ENCODE measurements around the gene MRTO4.
"Not testable (repeated sequence)": the region's sequence is repeated elsewhere in the genome, so short reads cannot be mapped to it uniquely, and the experiment has no call there.

MRTO4 gene
- 53.1 to 273 reads per million in 2 experiments for total RNA-seq

- peak; percentile 85 for DNase-seq (ENCODE audit: low read depth)
Measured at GRCh38 chr1:19251305-19252196, at the start of gene MRTO4, which contains the start of gene EMC1. Gene MRTO4 (plus strand): TSS chr1:19251805. CDS start chr1:19251836, 31 bp downstream. Gene EMC1 (minus strand): TSS chr1:19251524. CDS start chr1:19251509, 15 bp downstream.

GRCh38 chr1:19202396-19202795 is 49.2 kb upstream of the MRTO4 start:
- DNase-seq (ENCODE audit: low read depth): no peak

GRCh38 chr1:19203440-19203839 is 48.2 kb upstream of the MRTO4 start:
- no peak for DNase-seq (ENCODE audit: low read depth)

GRCh38 chr1:19204446-19205266 is 46.9 kb upstream of the MRTO4 start:
- DNase-seq (ENCODE audit: low read depth): no peak

GRCh38 chr1:19205403-19205802 is 46.2 kb upstream of the MRTO4 start:
- no peak for DNase-seq (ENCODE audit: low read depth)

GRCh38 chr1:19205845-19206244 is 45.8 kb upstream of the MRTO4 start:
- no peak for DNase-seq (ENCODE audit: low read depth)

- DNase-seq (ENCODE audit: low read depth): no peak
Measured at GRCh38 chr1:19206947-19207346, 44.7 kb upstream of the MRTO4 start.

GRCh38 chr1:19208710-19209438 is 42.7 kb upstream of the MRTO4 start:
- DNase-seq (ENCODE audit: low read depth): no peak

GRCh38 chr1:19209439-19209989 is 42.1 kb upstream of the MRTO4 start:
- no peak for DNase-seq (ENCODE audit: low read depth)

GRCh38 chr1:19209990-19210771 is 41.4 kb upstream of the MRTO4 start, which contains the start of gene UBR4:
Gene UBR4 (minus strand): TSS chr1:19210266. CDS start chr1:19210248, 18 bp downstream.
- peak; percentile 96 for DNase-seq (ENCODE audit: low read depth)

- DNase-seq (ENCODE audit: low read depth): no peak
Measured at GRCh38 chr1:19210772-19211549, 40.6 kb upstream of the MRTO4 start.

- DNase-seq (ENCODE audit: low read depth): no peak
Measured at GRCh38 chr1:19212167-19212566, 39.4 kb upstream of the MRTO4 start.

- DNase-seq (ENCODE audit: low read depth): no peak
Measured at GRCh38 chr1:19213580-19213979, 38.0 kb upstream of the MRTO4 start.

GRCh38 chr1:19216585-19216984 is 35.0 kb upstream of the MRTO4 start:
- not testable (repeated sequence) for DNase-seq (ENCODE audit: low read depth)

GRCh38 chr1:19219451-19219850 is 32.2 kb upstream of the MRTO4 start:
- no peak for DNase-seq (ENCODE audit: low read depth)

- no peak for DNase-seq (ENCODE audit: low read depth)
Measured at GRCh38 chr1:19220080-19220846, 31.3 kb upstream of the MRTO4 start.

GRCh38 chr1:19220991-19221390 is 30.6 kb upstream of the MRTO4 start:
- DNase-seq (ENCODE audit: low read depth): no peak

- no peak for DNase-seq (ENCODE audit: low read depth)
Measured at GRCh38 chr1:19222573-19222972, 29.0 kb upstream of the MRTO4 start.
